ENCODE results near the gene LATS2.

The LATS2 gene

GRCh38 chr13:21061029-21061763 lies at the start of gene LATS2:
Gene LATS2, minus strand, starts transcription at chr13:21061586. Its CDS starts 15,560 bp downstream, at chr13:21046026.
- DNase-seq, result peak; percentile 16

- no peak for DNase-seq
Observed at GRCh38 chr13:21109168-21109567, 47.8 kb upstream of the LATS2 start.

GRCh38 chr13:21106089-21106488 lies 44.7 kb upstream of the LATS2 start:
- DNase-seq, result no peak

GRCh38 chr13:21104199-21105019 lies 43.0 kb upstream of the LATS2 start:
- no peak for DNase-seq

GRCh38 chr13:21101865-21102576 lies 40.6 kb upstream of the LATS2 start:
- no peak for DNase-seq

GRCh38 chr13:21100994-21101757 lies 39.8 kb upstream of the LATS2 start:
- no peak for DNase-seq

- no peak for DNase-seq
Observed at GRCh38 chr13:21100211-21100610, 38.8 kb upstream of the LATS2 start.

GRCh38 chr13:21095311-21095710 lies 33.9 kb upstream of the LATS2 start:
- no peak for DNase-seq

GRCh38 chr13:21089830-21090229 lies 28.4 kb upstream of the LATS2 start:
- no peak for DNase-seq

GRCh38 chr13:21088534-21088933 lies 27.1 kb upstream of the LATS2 start:
- no peak for DNase-seq

GRCh38 chr13:21086929-21087328 lies 25.5 kb upstream of the LATS2 start:
- no peak for DNase-seq

- DNase-seq, result no peak
Observed at GRCh38 chr13:21081926-21082325, 20.5 kb upstream of the LATS2 start.

GRCh38 chr13:21080593-21080891 lies 19.2 kb upstream of the LATS2 start:
- DNase-seq, result no peak

GRCh38 chr13:21079761-21080592 lies 18.6 kb upstream of the LATS2 start:
- DNase-seq, result peak; percentile 74

- no peak for DNase-seq
Observed at GRCh38 chr13:21079221-21079620, 17.8 kb upstream of the LATS2 start.

GRCh38 chr13:21078501-21078900 lies 17.1 kb upstream of the LATS2 start:
- DNase-seq, result no peak

- no peak for DNase-seq
Observed at GRCh38 chr13:21077788-21078353, 16.5 kb upstream of the LATS2 start.

- DNase-seq, result no peak
Observed at GRCh38 chr13:21077076-21077787, 15.8 kb upstream of the LATS2 start.

GRCh38 chr13:21076253-21076652 lies 14.9 kb upstream of the LATS2 start:
- DNase-seq, result no peak

GRCh38 chr13:21075379-21076249 lies 14.2 kb upstream of the LATS2 start:
- no peak for DNase-seq
